Right atrium auricular region (tissue), 2 donors: ENCODE data around the gene FCRLA. TPM values are rescaled to one million over a fixed set of nuclear protein-coding genes. Genes with fewer than 3 reads are reported as not detected.

Source experiments
- DNase-seq: peaks from one replicate; pipeline ENCODE4 v3.0.0-alpha.2; 2019; ENCODE audit warnings: low spot score
- H3K27ac ChIP-seq, 2 donors: fragments of 200-600 bp; sonication (generic); 1 replicate in 1 of 2; 2 replicates in 1 of 2; pipeline ENCODE4 v1.5.1; 2016 to 2019
- H3K27me3 ChIP-seq, 2 donors: fragments of 200-600 bp; sonication (generic); one replicate each; pipeline versions ENCODE4 v1.5.1 to v1.6.0; 2017 to 2019
- H3K36me3 ChIP-seq: fragments of 200-600 bp; sonication (generic); one replicate; pipeline ENCODE4 v1.5.1; 2016
- H3K4me1 ChIP-seq, 2 donors: fragments of 200-600 bp; sonication (generic); one replicate each; pipeline versions ENCODE4 v1.5.1 to v1.6.0; 2017 to 2019
- H3K4me3 ChIP-seq, 2 donors: fragments of 200-600 bp; sonication (generic); 1 replicate in 1 of 2; 2 replicates in 1 of 2; pipeline ENCODE4 v1.5.1; 2017 to 2019; ENCODE audit warnings: mild to moderate bottlenecking in 1 of 2, moderate library complexity in 1 of 2
- H3K9me3 ChIP-seq, 2 donors: fragments of 200-600 bp; sonication (generic); one replicate each; pipeline ENCODE4 v1.5.1; 2019
- total RNA-seq, 2 donors: library from RNA; depleted of rRNA; stranded (reverse); fragments of >200 nt; gene quantifications; one replicate each; pipeline ENCODE4 v1.1.0, GENCODE V29; 2016
- TF ChIP-seq, protein P1 (sequence below), 2 donors: fragments of 200-600 bp; sonication (generic); IDR thresholded peaks; one replicate each; pipeline ENCODE4 v1.5.1; 2019; ENCODE audit warnings: antibody characterized with exemption in 2 of 2

Gene FCRLA
- total RNA-seq, 2 donors from 2014 or later: 0.20 TPM; not detected in 1

DNA sequence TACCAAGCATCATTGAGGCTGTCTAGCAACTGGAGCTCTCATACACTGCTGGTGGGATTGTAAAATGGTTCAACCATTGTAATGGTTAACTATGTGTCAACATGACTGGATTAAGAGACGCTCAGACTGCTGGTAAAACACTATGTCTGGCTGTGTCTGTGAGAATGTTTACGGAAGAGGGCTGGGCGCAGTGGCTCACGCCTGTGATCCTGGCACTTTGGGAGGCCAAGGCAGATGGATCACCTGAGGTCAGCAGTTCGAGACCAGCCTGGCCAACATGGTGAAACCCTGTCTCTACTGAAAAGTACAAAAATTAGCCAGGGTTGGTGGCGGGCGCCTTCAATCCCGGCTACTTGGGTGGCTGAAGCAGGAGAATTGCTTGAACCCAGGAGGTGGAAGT, 4.8 kb upstream of the FCRLA start:
- H3K4me3 ChIP-seq: no peak overlapping the region
- no peaks in the 10 kb centered on the region for H3K27me3 ChIP-seq
- no peak for DNase-seq
- H3K27ac ChIP-seq: no peak overlapping the region
- H3K9me3 ChIP-seq: no peaks in the 10 kb centered on the region
- TF ChIP-seq, protein P1, sequence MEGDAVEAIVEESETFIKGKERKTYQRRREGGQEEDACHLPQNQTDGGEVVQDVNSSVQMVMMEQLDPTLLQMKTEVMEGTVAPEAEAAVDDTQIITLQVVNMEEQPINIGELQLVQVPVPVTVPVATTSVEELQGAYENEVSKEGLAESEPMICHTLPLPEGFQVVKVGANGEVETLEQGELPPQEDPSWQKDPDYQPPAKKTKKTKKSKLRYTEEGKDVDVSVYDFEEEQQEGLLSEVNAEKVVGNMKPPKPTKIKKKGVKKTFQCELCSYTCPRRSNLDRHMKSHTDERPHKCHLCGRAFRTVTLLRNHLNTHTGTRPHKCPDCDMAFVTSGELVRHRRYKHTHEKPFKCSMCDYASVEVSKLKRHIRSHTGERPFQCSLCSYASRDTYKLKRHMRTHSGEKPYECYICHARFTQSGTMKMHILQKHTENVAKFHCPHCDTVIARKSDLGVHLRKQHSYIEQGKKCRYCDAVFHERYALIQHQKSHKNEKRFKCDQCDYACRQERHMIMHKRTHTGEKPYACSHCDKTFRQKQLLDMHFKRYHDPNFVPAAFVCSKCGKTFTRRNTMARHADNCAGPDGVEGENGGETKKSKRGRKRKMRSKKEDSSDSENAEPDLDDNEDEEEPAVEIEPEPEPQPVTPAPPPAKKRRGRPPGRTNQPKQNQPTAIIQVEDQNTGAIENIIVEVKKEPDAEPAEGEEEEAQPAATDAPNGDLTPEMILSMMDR (IDR thresholded peaks at IDR 0.05): no peak
- no peaks in the 10 kb centered on the region for H3K36me3 ChIP-seq
- H3K4me1 ChIP-seq: peaks cover 0 to 6% of the 10 kb centered on the region in 2 donors

DNA sequence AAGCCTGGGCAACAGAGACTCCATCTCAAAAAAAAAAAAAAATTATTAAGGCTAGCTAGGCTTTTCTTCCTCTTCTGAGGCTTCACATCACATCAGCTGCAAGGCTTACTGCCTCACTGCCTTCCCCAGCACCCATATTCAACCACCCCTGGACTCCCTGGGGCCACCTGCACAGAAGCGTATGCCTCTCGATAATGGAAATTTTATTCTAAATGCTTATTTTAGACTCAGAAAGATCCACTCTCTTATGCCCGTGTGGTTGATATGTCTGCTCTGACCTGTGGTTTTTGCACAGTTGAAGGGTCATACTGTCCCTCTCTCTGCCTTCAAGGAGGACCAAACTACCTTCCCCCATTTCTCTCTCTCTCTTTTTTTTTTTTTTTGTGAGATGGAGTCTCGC, 1.5 kb upstream of the FCRLA start:
- Histone ChIP-seq H3K9me3 (no peaks in the 10 kb centered on the region), H3K27me3 (no peaks in the 10 kb centered on the region), H3K4me3 (no peak overlapping the region), H3K4me1 (peaks cover 0 to 8% of the 10 kb centered on the region in 2 donors), H3K27ac (no peak overlapping the region), H3K36me3 (no peaks in the 10 kb centered on the region)
- no peak for DNase-seq
- TF ChIP-seq, protein P1 (IDR thresholded peaks at IDR 0.05): no peak

DNA sequence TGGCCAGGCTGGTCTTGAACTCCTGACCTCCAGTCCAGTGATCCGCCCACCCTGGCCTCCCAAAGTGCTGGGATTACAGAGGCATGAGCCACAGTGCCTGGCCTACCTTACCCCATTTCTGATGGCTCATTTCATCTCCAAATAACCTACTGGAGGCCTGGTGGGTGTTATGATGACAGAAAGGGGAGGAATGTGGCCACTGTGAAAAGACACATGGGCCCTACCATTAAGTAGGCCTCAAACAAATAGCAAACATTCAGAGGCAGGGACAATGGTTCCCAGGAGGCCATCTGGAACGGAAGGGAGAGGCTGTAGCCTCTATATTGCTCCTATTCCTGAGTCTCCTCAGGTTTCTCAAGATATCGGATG, 932 bp upstream of the FCRLA start:
- H3K9me3 ChIP-seq: no peaks in the 10 kb centered on the region
- no peaks in the 10 kb centered on the region for H3K36me3 ChIP-seq
- TF ChIP-seq, protein P1 (IDR thresholded peaks at IDR 0.05): no peak
- peaks cover 0 to 8% of the 10 kb centered on the region in 2 donors for H3K4me1 ChIP-seq
- no peak for DNase-seq
- peak overlapping the region in 1 of 2 donors; percentile 71 for H3K27ac ChIP-seq
- no peaks in the 10 kb centered on the region for H3K27me3 ChIP-seq
- H3K4me3 ChIP-seq: no peak overlapping the region

DNA sequence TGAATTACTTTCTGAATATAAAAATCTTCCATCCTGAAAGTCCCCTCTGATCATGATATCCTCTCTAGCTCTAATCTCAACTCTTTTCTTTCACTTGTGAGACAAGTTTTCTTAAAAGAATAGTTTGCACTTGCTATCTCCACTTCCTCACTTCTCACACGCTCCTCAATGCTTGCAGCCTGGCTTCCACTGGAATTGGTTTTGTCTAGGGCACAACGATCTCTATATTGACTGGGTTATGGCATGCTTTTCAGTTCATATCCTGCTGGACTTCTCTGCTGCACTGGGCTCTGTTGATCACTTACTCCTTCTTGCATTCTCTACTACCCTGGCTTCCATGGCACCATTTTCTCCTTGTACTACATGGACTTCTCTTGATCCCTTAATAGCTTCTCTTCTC, 474 bp downstream of the FCRLA start:
- H3K36me3 ChIP-seq: no peaks in the 10 kb centered on the region
- no peaks in the 10 kb centered on the region for H3K9me3 ChIP-seq
- TF ChIP-seq, protein P1 (IDR thresholded peaks at IDR 0.05): no peak
- H3K4me1 ChIP-seq: peaks cover 0 to 8% of the 10 kb centered on the region in 2 donors
- H3K4me3 ChIP-seq: no peak overlapping the region
- no peaks in the 10 kb centered on the region for H3K27me3 ChIP-seq
- peak overlapping the region in 1 of 2 donors; percentile 61 for H3K27ac ChIP-seq
- DNase-seq: no peak

DNA sequence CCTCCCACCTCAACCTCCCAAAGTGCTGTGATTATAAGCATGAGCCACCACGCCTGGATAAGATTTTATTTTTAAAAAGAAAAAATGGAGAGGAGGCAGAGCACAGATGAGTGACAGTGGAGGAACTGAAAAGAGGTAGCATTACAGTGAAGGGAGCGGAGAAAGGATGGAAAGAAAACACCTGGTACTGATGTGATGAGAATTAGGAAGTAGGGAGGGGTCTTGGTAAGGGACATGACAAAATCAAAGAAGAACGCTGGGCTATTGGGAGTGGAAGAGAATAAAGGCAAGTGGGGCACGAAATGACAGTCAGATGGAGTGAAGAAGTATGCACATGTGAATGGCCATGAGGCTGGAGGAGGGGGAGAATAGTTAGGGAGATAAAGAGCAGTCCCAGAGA, 2.3 kb downstream of the FCRLA start:
- H3K4me1 ChIP-seq: peaks cover 0 to 8% of the 10 kb centered on the region in 2 donors
- TF ChIP-seq, protein P1 (IDR thresholded peaks at IDR 0.05): no peak
- no peaks in the 10 kb centered on the region for H3K36me3 ChIP-seq
- no peaks in the 10 kb centered on the region for H3K27me3 ChIP-seq
- H3K9me3 ChIP-seq: no peaks in the 10 kb centered on the region
- H3K27ac ChIP-seq: no peak overlapping the region
- no peak for DNase-seq
- H3K4me3 ChIP-seq: no peak overlapping the region

DNA sequence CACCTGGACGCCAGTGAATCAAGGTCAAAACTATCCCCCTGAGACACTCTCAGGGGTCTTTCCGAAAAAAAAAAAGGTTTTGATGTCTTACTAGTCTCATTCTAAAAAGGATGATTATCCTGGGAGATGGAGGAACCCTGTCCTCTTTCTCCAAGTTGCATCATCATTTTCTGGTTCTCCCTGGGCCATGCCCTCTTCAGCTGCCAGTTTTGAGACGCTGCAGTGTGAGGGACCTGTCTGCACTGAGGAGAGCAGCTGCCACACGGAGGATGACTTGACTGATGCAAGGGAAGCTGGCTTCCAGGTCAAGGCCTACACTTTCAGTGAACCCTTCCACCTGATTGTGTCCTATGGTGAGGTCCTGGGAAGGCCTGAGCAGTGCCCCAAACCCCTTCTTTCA, 3.5 kb downstream of the FCRLA start:
- TF ChIP-seq, protein P1 (IDR thresholded peaks at IDR 0.05): no peak
- Histone ChIP-seq H3K9me3 (no peaks in the 10 kb centered on the region), H3K36me3 (no peaks in the 10 kb centered on the region), H3K27me3 (no peaks in the 10 kb centered on the region), H3K4me3 (no peak overlapping the region), H3K4me1 (peaks cover 0 to 8% of the 10 kb centered on the region in 2 donors), H3K27ac (no peak overlapping the region)
- no peak for DNase-seq
